CD4-positive, alpha-beta T cell treated with Interleukin-12 subunit alpha and Interleukin-12 subunit beta, for 1 hour (primary cell): ENCODE measurements around the gene TMEM218.
A peak's percentile ranks its signal among the peaks of the same experiment; 100 is the strongest.
"Not testable (repeated sequence)": the region's sequence is repeated elsewhere in the genome, so short reads cannot be mapped to it uniquely, and the experiment has no call there.

Source experiments
- DNase-seq: peaks from one replicate; pipeline ENCODE4 v3.0.0-alpha.2; 2020

The TMEM218 gene

GRCh38 chr11:125128450-125128849 lies 17.0 kb upstream of the TMEM218 start:
- DNase-seq: no peak

GRCh38 chr11:125124618-125124992 lies 13.2 kb upstream of the TMEM218 start:
- DNase-seq: no peak

- DNase-seq: peak; percentile 48
Measured at GRCh38 chr11:125123947-125124617, 12.7 kb upstream of the TMEM218 start.

- no peak for DNase-seq
Measured at GRCh38 chr11:125123194-125123946, 11.9 kb upstream of the TMEM218 start.

- no peak for DNase-seq
Measured at GRCh38 chr11:125117429-125117828, 6.0 kb upstream of the TMEM218 start.

GRCh38 chr11:125114518-125114917 lies 3.1 kb upstream of the TMEM218 start:
- no peak for DNase-seq

GRCh38 chr11:125112208-125112604 lies 780 bp upstream of the TMEM218 start:
- no peak for DNase-seq

- no peak for DNase-seq
Measured at GRCh38 chr11:125111001-125111342, 454 bp downstream of the TMEM218 start.

- peak; percentile 8 for DNase-seq
Measured at GRCh38 chr11:125110506-125110905, 920 bp downstream of the TMEM218 start.

- no peak for DNase-seq
Measured at GRCh38 chr11:125108469-125108868, 3.0 kb downstream of the TMEM218 start.

- DNase-seq: no peak
Measured at GRCh38 chr11:125105926-125106325, 5.5 kb downstream of the TMEM218 start.

- DNase-seq: no peak
Measured at GRCh38 chr11:125102510-125102909, 8.9 kb downstream of the TMEM218 start.

- DNase-seq: no peak
Measured at GRCh38 chr11:125102025-125102424, 9.4 kb downstream of the TMEM218 start.

- DNase-seq: no peak
Measured at GRCh38 chr11:125101596-125101995, 9.8 kb downstream of the TMEM218 start.

GRCh38 chr11:125100136-125100535 lies 11.3 kb downstream of the TMEM218 start:
- DNase-seq: no peak

GRCh38 chr11:125094731-125095130 lies 16.7 kb downstream of the TMEM218 start:
- DNase-seq: no peak

- DNase-seq: no peak
Measured at GRCh38 chr11:125093502-125093901, 17.9 kb downstream of the TMEM218 start.

- no peak for DNase-seq
Measured at GRCh38 chr11:125092669-125093068, 18.8 kb downstream of the TMEM218 start.

- DNase-seq: no peak
Measured at GRCh38 chr11:125091877-125092664, 19.4 kb downstream of the TMEM218 start.

GRCh38 chr11:125091247-125091876 lies 20.1 kb downstream of the TMEM218 start:
- peak; percentile 11 for DNase-seq

GRCh38 chr11:125090816-125091215 lies 20.6 kb downstream of the TMEM218 start:
- no peak for DNase-seq

GRCh38 chr11:125090151-125090550 lies 21.3 kb downstream of the TMEM218 start:
- not testable (repeated sequence) for DNase-seq

GRCh38 chr11:125089481-125089880 lies 21.9 kb downstream of the TMEM218 start:
- DNase-seq: not testable (repeated sequence)
